ENCODE measurements around the gene PHTF2.
"Not testable (repeated sequence)": the region's sequence is repeated elsewhere in the genome, so short reads cannot be mapped to it uniquely, and the experiment has no call there.

The PHTF2 gene

GRCh38 chr7:77830649-77831355 lies 32.2 kb downstream of the PHTF2 start:
- DNase-seq (ENCODE audit: low spot score), result no peak

DNA sequence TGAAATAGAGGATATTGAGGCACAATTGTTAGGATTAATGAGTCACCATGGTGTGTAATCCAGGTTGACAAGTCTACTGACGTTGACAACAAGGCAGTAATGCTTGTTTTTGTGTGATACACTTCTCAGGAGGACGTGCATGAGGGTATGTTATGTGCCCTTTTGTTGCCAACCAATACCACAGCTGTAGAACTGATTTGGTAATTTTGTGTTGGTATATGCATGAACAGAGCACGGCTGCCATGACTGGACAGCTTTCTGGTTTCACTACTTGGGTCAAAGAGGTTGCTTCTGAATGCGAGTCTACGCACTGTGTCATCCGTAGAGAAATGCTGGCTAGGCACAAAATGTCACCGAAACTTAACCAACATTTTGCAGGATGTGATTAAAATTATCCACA lies 32.9 kb downstream of the PHTF2 start:
- DNase-seq (ENCODE audit: low spot score), result no peak

DNA sequence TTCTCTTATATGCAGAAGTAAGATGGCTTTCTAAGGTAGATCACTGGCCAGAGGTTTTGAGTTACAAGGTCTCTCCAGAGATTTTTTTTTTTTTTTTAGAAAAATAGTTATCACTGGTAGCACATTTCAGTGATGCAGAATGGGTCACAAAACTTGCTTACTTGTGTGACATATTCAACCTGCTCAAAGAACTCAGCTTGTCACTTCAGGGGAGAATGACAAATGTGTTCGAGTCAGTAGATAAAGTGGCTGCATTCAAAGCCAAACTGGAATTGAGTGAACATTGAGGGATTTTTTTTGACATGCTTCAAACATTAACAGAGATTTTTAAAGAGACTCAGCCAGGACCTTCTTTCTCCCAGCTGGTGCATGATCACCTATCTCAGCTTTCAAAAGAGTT lies 33.4 kb downstream of the PHTF2 start:
- no peak for DNase-seq (ENCODE audit: low spot score)

DNA sequence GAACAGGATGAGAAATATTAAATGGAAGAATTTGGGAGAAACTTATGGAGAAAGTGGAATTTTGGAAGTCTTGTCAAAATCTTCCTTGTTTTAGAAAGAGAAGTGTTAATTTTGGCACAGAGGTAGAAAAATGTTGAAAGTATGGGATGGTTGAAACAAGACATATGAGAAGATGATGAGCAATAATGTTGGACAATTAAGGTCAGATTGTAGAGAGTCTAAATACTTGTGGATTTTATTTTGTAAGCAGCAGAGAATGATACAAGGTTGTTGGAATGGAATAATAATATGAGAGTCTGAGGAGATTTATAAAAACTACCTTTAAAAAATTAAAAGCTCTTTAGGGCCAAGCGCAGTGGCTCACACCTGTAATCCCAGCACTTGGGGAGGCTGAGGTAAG lies 34.6 kb downstream of the PHTF2 start:
- DNase-seq (ENCODE audit: low spot score), result no peak

GRCh38 chr7:77836425-77836824 lies 37.9 kb downstream of the PHTF2 start:
- not testable (repeated sequence) for DNase-seq (ENCODE audit: low spot score)

GRCh38 chr7:77837275-77837674 lies 38.7 kb downstream of the PHTF2 start:
- no peak for DNase-seq (ENCODE audit: low spot score)

DNA sequence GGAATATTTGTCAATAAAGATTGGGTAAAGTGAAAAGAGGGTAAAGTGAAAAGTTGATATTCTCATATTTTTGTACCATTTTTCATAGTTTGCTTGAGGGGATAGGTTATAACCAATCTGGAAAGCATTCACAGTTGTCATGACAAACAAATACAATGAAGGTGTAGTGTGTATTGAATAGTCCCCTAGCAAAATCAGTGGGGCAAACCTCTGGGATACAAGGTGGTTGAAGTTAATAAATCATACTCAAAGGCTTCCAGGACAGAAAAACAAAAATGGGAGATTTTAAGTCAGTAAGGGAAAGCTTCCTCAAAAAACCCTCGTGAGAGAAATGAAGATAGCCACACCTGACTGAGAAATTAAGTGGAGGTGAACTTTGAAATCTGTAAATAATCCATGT lies 39.4 kb downstream of the PHTF2 start:
- DNase-seq (ENCODE audit: low spot score), result no peak

DNA sequence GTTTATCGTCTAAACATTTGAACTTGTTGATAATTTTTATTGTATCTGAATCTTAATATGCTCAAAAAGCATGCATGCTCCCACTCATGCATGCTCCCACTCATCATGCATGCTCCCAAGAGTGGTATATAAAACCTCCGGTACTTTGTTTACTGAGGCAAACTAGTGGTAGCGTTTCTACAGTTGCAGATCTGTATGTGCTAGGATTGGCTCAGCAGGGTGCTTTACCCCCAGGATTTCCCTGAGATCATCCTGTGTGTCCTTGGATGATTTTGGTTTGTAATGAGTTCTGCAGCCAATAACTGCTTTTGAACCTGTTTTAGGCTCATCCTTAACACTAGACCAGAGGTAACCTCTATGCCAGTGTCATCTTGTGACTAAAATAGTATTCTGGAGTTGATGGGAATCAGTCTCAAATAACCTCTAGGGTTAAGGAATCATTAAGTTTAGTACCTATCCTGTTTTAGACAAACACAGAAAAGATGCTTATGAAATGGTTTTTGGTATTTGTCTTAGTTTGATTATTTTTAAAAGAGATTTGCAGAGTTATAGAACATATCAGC lies 40.4 kb downstream of the PHTF2 start:
- no peak for DNase-seq (ENCODE audit: low spot score)

- no peak for DNase-seq (ENCODE audit: low spot score)
These were observed 41.3 kb downstream of the PHTF2 start for GRCh38 chr7:77839919-77840318.

GRCh38 chr7:77843194-77843593 lies 44.6 kb downstream of the PHTF2 start:
- no peak for DNase-seq (ENCODE audit: low spot score)

- no peak for DNase-seq (ENCODE audit: low spot score)
These were observed 47.9 kb downstream of the PHTF2 start for GRCh38 chr7:77846317-77847092.

- DNase-seq (ENCODE audit: low spot score), result no peak
These were observed 57.0 kb downstream of the PHTF2 start for GRCh38 chr7:77855371-77856083.

GRCh38 chr7:77858278-77858677 lies 59.7 kb downstream of the PHTF2 start:
- no peak for DNase-seq (ENCODE audit: low spot score)

GRCh38 chr7:77859343-77859742 lies 60.8 kb downstream of the PHTF2 start:
- no peak for DNase-seq (ENCODE audit: low spot score)

- DNase-seq (ENCODE audit: low spot score), result no peak
These were observed 64.1 kb downstream of the PHTF2 start for GRCh38 chr7:77862691-77863090.

DNA sequence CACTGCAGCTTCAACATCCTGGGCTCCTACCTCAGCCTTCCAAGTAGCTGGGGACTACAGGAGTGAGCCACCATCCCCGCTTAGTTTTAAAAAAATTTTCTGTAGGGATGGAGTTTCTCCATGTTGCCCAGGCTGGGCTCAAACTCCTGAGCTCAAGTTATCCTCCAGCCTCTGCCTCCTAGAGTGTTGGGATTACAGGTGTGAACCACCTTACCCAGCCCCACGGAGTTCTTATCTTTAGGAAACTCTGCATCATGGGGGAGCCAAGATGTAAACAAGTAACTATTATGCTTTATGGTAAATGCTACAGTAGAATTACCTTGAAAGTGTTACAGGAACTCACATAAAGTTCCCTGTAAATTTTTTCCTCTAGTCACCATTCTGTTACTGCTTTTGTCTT lies 65.3 kb downstream of the PHTF2 start:
- DNase-seq (ENCODE audit: low spot score), result no peak

DNA sequence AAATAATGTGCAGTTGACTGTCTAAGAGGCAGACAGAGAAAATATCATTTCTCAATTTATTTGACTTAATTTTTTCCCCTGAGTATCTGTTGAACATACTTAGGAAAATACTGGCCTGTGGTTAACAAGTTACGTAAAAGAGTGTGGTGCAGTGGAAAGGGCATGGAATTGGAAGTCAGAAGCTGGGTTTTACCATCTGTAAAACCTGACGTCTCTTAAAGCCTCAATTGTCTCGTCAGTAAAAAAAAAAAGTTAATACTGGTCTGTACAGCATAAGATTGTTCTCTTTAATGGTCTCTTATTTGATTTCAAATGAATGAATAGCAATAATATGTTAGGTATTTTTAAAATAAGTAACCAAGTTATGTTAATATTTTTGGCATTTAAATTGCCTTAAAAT lies 67.8 kb downstream of the PHTF2 start:
- DNase-seq (ENCODE audit: low spot score), result no peak

DNA sequence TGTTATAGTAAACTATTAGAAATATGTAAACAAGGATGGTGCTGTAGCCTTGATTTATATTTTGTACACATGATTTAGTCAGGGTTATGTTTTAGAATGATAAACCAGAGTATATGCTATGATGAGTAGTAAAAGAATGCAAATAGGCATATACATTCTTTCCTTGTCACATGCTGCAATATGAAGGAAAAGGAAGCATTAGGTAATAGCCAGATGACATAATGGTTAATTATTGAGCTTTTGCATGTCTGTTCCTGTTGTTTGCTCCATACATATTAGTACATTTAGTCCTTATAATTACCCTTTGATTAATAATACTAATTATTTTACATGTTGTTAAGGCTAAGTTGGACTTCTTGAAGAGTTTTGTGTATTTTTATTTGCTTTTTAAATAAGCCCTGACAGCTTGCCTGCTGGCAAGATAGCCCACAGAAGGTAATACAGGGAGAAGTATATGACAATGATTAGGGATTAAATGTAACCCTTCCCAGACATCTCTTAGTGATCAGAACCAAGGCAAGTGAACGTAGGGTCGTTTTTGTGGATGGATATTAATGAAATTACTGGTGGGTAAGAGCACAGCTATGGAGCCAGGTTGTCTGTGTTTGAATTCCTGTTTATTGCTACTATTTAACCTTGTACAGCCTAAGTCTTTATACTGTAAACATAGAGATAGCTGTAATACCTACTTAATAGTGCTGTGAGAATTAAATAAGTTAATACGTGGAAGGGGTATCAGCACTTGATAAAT lies 68.4 kb downstream of the PHTF2 start:
- DNase-seq (ENCODE audit: low spot score), result no peak

DNA sequence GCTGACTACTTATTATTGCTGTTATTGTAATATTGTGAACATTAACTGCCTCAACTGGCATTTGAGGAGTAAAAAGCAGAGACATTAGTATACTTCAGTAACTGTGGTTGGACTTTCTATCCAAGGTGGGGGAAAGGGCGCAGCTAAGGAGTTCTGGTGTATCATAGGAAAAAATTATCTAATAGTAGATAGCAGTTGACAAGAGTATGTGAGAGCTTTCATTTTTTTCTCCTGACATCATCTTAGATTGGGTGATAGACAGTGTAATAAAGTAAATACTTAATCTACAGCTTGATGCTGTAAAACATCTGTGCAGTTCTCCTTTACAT lies 68.9 kb downstream of the PHTF2 start:
- DNase-seq (ENCODE audit: low spot score), result no peak

DNA sequence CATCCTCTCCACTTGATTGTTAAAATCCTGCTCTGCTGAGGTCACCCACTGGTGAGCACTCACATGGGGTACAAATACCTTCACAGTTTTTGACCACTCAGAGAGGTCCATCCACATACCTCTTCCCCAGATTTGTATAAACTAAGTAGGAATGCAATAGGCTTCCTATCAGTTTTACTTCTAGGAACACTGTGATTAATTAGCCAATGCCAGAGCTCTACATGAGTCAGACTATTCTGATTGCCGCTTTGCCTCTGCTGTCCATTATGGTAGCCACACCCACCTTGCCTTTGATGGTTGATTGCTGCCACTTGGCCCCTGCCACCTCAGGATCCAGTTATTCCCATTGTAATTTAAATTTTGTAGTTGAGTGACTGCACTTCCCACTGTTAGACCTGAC lies 73.7 kb downstream of the PHTF2 start:
- DNase-seq (ENCODE audit: low spot score), result not testable (repeated sequence)

GRCh38 chr7:77873416-77874327 lies 75.1 kb downstream of the PHTF2 start:
- DNase-seq (ENCODE audit: low spot score), result not testable (repeated sequence)

Measured in ecto neural progenitor cell (in vitro differentiated cells).